CD4-positive, alpha-beta T cell treated with Interleukin-4 for 1 hour (primary cell): Measurements from ENCODE around the gene XAB2.
A peak's percentile ranks its signal among the peaks of the same experiment; 100 is the strongest.
"Not testable (repeated sequence)": the region's sequence is repeated elsewhere in the genome, so short reads cannot be mapped to it uniquely, and the experiment has no call there.

Experiments used
- DNase-seq, 2 donors: peaks; one replicate each; pipeline ENCODE4 v3.0.0-alpha.2; 2020 to 2022

Gene XAB2

GRCh38 chr19:7611541-7612279, 17.6 kb downstream of the XAB2 start:
- no peak for DNase-seq

- DNase-seq, result no peak
Measured at GRCh38 chr19:7610491-7611240, 18.7 kb downstream of the XAB2 start.

DNA sequence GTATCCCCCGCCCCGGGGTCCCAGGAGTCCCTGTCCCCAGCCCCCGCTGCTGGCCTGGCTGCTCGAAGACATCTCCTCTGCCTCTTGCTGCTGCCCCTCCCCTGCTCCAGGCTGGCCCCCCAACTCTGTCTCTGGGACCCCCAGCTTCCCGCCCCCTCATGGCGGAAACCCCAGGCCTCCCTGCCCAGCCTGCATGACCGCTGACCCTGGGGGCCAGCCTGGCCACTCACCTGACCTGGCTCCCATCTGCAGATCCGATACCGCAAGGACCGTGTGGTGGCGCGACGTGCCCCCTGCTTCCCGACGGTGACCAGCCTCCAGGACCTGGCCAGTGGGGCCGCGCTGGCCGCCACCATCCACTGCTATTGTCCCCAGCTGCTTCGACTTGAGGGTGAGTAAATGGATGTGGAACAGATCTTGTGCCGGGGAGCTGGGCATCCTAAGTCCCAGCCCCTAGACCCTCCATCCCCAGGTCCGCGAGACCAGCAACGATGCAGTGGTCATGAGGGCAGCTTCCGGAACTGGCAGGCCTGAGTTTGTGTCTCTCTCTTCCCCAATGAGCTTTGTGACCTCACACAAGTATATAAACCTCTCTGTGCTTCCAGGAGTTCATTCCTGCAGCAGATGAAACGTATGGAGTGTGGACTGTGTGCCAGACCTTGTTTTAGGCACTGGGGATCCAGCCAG, 21.3 kb downstream of the XAB2 start:
- no peak for DNase-seq

DNA sequence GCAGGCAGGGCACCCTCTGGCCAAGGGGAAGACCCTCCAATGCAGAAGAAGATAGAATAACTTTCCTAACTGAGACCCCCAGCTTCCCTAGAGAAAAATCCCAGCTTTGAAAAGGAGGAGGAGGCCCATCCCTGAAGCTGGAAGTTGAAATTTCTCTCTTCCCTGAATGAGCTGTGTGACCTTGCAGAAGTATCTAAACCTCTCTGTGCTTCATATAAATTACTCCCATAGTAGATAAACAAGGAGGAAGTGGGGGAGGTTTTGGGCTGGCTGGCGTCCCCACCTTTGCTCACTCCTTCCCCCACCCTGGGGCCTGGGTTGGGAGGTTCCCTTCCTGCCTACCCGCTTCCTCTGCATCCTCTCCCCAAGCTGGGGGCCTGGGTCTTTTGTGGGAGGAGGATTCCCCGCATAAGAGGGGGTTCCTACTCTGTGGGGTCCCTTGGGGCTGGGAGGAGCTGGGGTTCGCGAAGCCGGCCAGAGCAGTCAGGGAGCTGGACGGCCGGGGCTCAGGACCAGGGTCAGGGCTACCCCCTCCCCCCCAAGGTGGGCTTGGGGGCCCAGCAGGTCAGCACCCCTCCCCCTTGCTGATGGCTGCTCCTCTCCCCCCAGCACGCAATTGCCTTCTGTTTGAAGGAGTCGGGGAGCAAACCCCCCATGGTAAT, 22.0 kb downstream of the XAB2 start:
- DNase-seq, result no peak

DNA sequence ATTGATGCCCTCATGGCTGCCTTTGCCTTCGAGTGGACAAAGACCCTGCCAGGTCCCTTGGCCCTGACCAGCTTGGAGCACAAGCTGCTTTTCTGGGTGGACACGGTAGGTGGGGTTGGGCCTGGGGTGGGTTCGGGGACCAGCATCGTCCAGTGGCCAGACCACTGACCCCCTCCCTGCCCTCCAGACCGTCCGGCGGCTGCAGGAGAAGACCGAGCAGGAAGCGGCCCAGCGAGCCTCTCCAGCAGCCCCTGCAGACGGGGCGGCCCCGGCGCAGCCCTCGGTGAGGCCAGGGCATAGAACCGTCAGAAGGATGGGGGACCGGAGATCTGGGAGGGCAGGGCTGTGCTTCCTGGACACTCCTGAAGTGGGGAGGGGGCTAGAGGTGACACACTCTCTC, 23.1 kb downstream of the XAB2 start:
- no peak for DNase-seq

- DNase-seq, result peak; percentile 25 to 39
Measured at GRCh38 chr19:7605490-7606222, 23.7 kb downstream of the XAB2 start.

GRCh38 chr19:7603919-7604318, 25.4 kb downstream of the XAB2 start:
- no peak for DNase-seq

GRCh38 chr19:7602935-7603497, 26.3 kb downstream of the XAB2 start:
- DNase-seq, result no peak

GRCh38 chr19:7602240-7602934, 27.0 kb downstream of the XAB2 start:
- no peak for DNase-seq

DNA sequence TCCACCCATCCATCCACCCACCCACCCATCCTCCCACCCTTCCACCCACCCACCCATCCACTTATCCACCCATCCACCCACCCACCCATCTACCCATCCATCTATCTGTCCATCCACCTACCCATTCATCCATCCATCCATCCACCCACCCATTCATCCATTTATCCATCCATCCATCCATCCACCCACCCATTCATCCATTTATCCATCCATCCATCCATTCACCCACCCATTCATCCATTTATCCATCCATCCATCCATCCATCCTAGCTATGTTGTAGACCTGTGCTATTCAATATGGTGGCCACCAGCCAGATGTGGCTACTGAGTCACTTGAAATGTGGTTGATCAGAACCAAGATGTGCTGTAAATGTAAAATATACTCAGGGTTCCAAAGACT, 28.6 kb downstream of the XAB2 start:
- DNase-seq, result no peak

- no peak for DNase-seq
Measured at GRCh38 chr19:7598180-7598579, 31.2 kb downstream of the XAB2 start.

DNA sequence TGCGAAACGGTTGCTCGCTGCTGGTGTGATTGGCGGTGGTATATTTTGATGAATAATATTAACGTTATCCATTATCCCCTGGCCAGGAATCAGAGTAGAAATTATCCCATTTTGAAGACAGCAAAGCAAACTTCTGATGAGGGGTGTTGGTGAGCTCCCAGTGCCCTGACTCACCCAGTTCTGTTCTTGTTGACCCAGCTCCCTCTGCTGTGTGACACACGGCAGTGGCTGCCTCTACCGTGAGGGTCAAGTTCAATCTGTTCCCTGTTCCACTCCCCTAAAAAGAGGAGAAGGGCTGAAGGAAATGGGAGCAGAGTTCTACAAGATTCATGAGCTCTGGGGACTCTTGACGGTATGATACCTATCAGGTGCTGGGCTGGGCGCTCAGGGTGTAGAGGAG, 31.7 kb downstream of the XAB2 start:
- DNase-seq, result no peak

DNA sequence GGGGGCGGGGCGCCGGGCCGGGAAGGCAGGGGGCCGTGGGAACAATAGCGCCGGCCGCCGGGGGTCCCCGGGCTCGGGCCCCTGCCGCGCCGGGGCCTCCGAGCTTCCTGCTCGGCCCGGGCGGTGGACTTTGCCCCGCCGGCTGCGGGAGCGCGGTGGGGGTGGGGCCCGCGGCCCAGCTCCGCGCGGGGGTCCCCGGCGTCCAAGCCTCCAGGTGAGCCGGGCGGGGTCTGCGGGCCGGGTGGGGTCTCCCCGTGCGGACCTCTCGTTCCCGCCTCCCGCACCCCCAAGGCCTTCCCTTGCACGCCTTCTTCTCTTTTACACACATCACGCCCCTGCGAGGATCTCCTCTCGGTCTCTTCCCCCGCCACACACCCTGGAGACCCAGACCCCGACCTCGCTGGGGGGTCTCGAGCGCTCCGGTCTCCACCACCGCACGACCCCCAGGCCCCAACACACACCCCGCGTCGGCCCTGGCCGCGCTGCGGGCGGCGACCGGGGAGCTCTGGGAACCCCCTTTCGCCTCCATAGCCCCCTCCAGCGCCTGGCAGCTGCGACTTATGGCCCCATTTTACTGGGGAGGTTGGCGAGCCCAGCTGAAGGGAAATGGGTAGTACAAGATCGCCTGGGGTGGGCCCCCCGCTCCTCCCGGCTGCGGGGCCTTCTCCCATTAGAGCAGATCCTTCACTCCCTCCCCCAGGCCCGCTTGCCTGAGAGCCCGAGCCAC, 33.0 kb downstream of the XAB2 start:
- no peak for DNase-seq

- peak; percentile 33 to 40 for DNase-seq
Measured at GRCh38 chr19:7595466-7596133, 33.7 kb downstream of the XAB2 start, which contains the start of gene CAMSAP3. CAMSAP3 (plus strand) TSS chr19:7595863; CDS start chr19:7596003, 140 bp downstream.

DNA sequence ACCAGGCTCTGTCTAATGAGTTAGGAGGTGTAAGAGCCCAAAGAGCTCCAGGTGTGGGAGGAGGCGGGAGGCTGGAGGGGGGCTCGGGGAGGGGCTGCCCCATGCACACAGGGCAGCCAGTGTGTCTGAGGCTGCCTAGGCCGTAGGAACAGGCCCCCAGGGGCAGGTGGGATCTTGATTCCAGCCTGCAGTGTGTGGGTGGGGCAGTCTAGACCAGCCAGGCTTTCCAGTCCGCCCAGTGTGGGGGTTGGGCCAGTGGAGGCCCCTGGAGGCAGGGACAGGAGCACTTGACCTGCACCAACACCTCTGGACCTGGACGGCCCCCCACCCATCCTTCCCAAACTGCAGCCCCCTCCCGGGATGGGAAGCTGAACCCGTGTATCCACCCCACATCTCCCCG, 39.1 kb downstream of the XAB2 start:
- DNase-seq, result no peak

DNA sequence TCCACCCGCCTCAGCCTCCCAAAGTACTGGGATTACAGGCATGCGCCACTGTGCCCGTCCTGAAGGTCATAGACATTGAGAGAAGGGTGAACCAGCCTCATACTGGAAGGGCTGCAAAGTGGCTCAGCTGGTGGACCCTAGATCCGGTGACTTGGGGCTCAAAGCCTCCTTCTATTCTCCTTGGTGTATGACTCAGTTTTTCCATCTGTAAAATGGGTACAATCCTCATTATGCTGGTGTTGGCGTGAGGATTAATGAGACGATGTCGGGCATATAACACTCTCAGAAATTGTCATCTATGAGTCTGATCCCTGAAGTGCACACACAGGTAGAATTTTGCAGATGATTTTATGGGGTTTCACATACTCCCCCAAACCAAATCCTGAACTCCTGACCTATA, 39.5 kb downstream of the XAB2 start:
- no peak for DNase-seq

GRCh38 chr19:7582446-7582845, 46.9 kb downstream of the XAB2 start:
- no peak for DNase-seq

GRCh38 chr19:7579182-7579581, 50.2 kb downstream of the XAB2 start:
- DNase-seq, result no peak

GRCh38 chr19:7578127-7578526, 51.2 kb downstream of the XAB2 start:
- DNase-seq, result no peak

DNA sequence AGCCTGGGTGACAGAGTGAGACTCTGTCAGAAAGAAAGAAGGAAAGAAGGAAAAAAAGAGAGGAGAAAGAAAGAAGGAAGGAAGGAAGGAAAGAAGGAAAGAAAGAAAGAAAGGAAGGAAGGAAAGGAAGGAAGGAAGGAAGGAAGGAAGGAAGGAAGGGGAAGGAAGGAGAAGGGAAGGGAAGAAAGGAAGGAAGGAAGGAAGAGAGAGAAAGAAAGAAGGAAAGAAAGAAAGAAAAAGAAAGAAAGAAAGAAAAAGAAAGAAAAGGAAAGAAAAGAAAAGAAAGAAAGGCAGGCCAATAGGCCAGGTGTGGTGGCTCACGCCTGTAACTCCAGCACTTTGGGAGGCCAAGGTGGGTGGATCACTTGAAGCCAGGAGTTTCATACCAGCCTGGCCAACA, 51.9 kb downstream of the XAB2 start:
- DNase-seq, result not testable (repeated sequence)
